ENCODE measurements around the gene MKRN2.

DNA sequence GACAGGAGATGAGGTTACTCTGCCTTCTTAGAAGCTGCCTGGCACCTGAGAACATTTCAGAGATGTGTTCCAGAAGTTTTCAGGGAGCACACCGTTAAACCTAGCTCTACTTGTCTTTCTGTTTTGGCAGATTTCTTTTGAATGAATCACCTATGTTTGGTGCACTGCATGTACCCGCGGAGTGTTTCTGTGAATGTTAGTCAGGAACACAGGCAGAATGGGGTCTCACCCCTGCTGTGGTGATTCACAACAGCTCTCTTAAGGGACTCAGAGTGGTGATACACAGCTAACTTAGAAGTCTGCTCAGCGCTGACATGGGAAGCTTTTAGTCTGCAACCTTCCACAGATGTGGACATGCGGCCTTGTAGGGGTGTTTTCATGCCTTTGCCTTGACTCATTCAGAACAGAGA, 48.6 kb upstream of the MKRN2 start:
- TF ChIP-seq GATA2 (IDR thresholded peaks at IDR 0.05; ENCODE audit: low read depth, low read length), result no peak
- no peak for TF ChIP-seq GATA3 (IDR thresholded peaks at IDR 0.05; ENCODE audit: low read depth, low read length)

Data from SH-SY5Y (cell line).